Lung (tissue), 12 donors: ENCODE data around the gene MUC5AC. TPM values are rescaled to one million over a fixed set of nuclear protein-coding genes. Genes with fewer than 3 reads are reported as not detected.
"Not testable (repeated sequence)": the region's sequence is repeated elsewhere in the genome, so short reads cannot be mapped to it uniquely, and the experiment has no call there.

ENCODE experiments used
- ATAC-seq: fragments of 200-7000 bp; cut with Tn5 transposase; one replicate; pipeline ENCODE4 v1.9.1; 2020; ENCODE audit warnings: moderate number of reproducible peaks; ENCODE audit not compliant: insufficient read depth, low FRiP score
- DNase-seq, 3 donors: peaks; one replicate each; pipeline ENCODE4 v3.0.0-alpha.2; 2013 to 2017
- H3K27ac ChIP-seq, 2 donors: one replicate each; pipeline ENCODE4 v1.5.1; 2013; ENCODE audit warnings: mild to moderate bottlenecking in 2 of 2, moderate library complexity in 2 of 2, control low read depth in 1 of 2, inconsistent platforms in 1 of 2, low read depth in 1 of 2, low read length in 1 of 2
- H3K27me3 ChIP-seq, 3 donors: one replicate each; pipeline ENCODE4 v1.5.1; 2013; ENCODE audit warnings: low read length in 2 of 3; ENCODE audit not compliant: control insufficient read depth in 3 of 3, insufficient read depth in 3 of 3
- H3K36me3 ChIP-seq, 4 donors: one replicate each; pipeline ENCODE4 v1.5.1; 2013; ENCODE audit warnings: low read length in 4 of 4, mild to moderate bottlenecking in 1 of 4, moderate library complexity in 1 of 4; ENCODE audit not compliant: control insufficient read depth in 4 of 4, insufficient read depth in 4 of 4
- H3K4me1 ChIP-seq, 5 donors: one replicate each; pipeline ENCODE4 v1.5.1; 2013; ENCODE audit warnings: low read length in 5 of 5, mild to moderate bottlenecking in 2 of 5, moderate library complexity in 1 of 5; ENCODE audit not compliant: control insufficient read depth in 5 of 5, insufficient read depth in 5 of 5
- H3K4me3 ChIP-seq: one replicate; pipeline ENCODE4 v1.5.1; 2013; ENCODE audit warnings: mild to moderate bottlenecking, control low read depth, moderate library complexity
- H3K9ac ChIP-seq, 2 donors: one replicate each; pipeline ENCODE4 v1.5.1; 2013; ENCODE audit warnings: low read length in 2 of 2, control low read depth in 1 of 2; ENCODE audit not compliant: insufficient read depth in 1 of 2
- H3K9me3 ChIP-seq, 4 donors: one replicate each; pipeline ENCODE4 v1.5.1; 2013; ENCODE audit warnings: low read length in 3 of 4, mild to moderate bottlenecking in 1 of 4, moderate library complexity in 1 of 4; ENCODE audit not compliant: control insufficient read depth in 4 of 4, insufficient read depth in 3 of 4
- WGBS, 2 donors: extraction: QIAGEN DNeasy Blood & Tissue Kit; methylation state at CpG; one replicate each; pipeline ENCODE4 v1.1.7; 2013; 5-methylcytosine and 5-hydroxymethylcytosine counted together
- polyA plus RNA-seq, 2 donors: library from polyadenylated mRNA; stranded (reverse); fragments of 200-250 nt; gene quantifications; one replicate each; pipeline ENCODE4 v1.2.1, GENCODE V29; 2013
- total RNA-seq, 2 donors: library from RNA; depleted of rRNA in 1 of 2; stranded (reverse); fragments of >200 nt in 1 of 2; gene quantifications; one replicate each; pipeline ENCODE4 v1.2.1, GENCODE V29; 2014 to 2021
- TF ChIP-seq, protein P1 (sequence below): IDR thresholded peaks from 2 replicates; pipeline ENCODE4 v1.5.1; 2012; ENCODE audit warnings: mild to moderate bottlenecking; ENCODE audit errors: control extremely low read depth, extremely low read depth
- donor health status: control.
- donor health status: control.
- donor health status: Bipolar disorder and iron deficiency.
- donor health status: healthy.
- donor health status: DM: yes; HTN: yes; CAD: no.

Gene MUC5AC
- total and polyA plus RNA-seq, 4 donors, result 0.46 to 1.3 (median 1.0) TPM

DNA sequence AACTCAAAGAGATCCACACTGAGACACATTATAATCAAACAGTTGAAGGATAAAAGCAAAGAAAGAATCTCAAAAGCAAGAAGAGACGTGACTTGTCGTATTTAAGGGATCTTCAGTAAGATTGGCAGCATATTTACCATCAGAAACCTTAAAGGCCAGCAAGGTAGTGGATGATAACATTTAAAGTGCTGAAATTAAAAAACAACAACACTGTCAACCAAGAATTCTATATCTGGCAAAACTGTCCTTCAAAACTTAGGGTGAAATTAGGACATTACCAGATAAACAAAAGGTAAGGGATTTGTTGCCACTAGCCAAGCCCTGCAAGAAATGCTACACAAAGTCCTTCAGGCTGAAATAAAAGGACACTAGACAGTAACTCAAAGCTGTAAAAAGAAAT is 54.1 kb downstream of the MUC5AC start:
- peaks cover 0 to 16% (median 4%) of the 10 kb centered on the region in 4 donors for H3K9me3 ChIP-seq
- H3K36me3 ChIP-seq, result no peaks in the 10 kb centered on the region
- TF ChIP-seq, protein P1, sequence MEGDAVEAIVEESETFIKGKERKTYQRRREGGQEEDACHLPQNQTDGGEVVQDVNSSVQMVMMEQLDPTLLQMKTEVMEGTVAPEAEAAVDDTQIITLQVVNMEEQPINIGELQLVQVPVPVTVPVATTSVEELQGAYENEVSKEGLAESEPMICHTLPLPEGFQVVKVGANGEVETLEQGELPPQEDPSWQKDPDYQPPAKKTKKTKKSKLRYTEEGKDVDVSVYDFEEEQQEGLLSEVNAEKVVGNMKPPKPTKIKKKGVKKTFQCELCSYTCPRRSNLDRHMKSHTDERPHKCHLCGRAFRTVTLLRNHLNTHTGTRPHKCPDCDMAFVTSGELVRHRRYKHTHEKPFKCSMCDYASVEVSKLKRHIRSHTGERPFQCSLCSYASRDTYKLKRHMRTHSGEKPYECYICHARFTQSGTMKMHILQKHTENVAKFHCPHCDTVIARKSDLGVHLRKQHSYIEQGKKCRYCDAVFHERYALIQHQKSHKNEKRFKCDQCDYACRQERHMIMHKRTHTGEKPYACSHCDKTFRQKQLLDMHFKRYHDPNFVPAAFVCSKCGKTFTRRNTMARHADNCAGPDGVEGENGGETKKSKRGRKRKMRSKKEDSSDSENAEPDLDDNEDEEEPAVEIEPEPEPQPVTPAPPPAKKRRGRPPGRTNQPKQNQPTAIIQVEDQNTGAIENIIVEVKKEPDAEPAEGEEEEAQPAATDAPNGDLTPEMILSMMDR, result no peak
- H3K4me3 ChIP-seq, result no peak overlapping the region
- no peak overlapping the region for H3K9ac ChIP-seq
- DNase-seq (no peak), ATAC-seq (no peak)
- no peak overlapping the region for H3K27ac ChIP-seq
- H3K27me3 ChIP-seq, result no peaks in the 10 kb centered on the region
- WGBS, 2 donors, result 86 to 92% methylated on average over 2 of the region's 2 CpGs
- no peaks in the 10 kb centered on the region for H3K4me1 ChIP-seq

DNA sequence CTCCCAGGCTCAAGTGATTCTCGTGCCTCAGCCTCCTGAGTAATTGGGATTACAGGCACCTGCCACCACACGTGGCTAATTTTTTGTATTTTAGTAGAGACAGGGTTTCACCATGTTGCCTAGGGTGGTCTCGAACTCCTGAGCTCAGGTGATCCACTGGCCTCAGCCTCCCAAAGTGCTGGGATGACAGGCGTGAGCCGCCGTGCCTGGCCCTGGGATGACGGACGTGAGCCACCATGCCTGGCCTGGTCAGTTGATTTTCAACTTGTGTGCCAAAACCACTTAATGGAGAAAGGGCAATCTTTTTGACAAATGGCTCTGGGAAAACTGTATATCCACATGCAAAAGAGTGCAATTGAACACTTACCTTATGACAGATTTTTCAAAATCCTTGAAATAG is 58.1 kb downstream of the MUC5AC start:
- ATAC-seq, H3K4me1 ChIP-seq, H3K36me3 ChIP-seq, DNase-seq, H3K9ac ChIP-seq, H3K27me3 ChIP-seq, H3K4me3 ChIP-seq, H3K9me3 ChIP-seq, H3K27ac ChIP-seq: not testable (repeated sequence)
- WGBS, 2 donors, result 77 to 88% methylated on average over 8 of the region's 8 CpGs

DNA sequence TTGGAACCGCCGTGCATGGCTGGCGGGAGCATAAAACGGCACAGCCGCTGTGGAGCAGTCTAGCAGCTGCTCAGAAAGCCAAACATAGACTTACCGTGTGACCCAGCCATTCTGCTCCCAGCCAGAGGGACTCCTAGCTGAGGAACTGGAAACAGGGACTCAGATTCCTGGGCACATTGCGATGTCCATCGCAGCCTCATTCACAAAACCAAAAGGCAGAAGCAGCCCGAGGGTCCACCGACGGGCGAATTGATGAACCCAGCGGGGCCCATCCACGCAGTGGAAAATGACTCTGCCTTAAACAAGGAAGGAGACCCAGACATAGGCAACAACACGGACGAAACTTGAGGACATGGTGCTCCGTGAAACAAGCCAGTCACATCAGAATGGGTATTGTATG is 59.4 kb downstream of the MUC5AC start:
- no peaks in the 10 kb centered on the region for H3K27me3 ChIP-seq
- 90 to 95% methylated on average over 17 of the region's 17 CpGs for WGBS, 2 donors
- no peak for ATAC-seq

DNA sequence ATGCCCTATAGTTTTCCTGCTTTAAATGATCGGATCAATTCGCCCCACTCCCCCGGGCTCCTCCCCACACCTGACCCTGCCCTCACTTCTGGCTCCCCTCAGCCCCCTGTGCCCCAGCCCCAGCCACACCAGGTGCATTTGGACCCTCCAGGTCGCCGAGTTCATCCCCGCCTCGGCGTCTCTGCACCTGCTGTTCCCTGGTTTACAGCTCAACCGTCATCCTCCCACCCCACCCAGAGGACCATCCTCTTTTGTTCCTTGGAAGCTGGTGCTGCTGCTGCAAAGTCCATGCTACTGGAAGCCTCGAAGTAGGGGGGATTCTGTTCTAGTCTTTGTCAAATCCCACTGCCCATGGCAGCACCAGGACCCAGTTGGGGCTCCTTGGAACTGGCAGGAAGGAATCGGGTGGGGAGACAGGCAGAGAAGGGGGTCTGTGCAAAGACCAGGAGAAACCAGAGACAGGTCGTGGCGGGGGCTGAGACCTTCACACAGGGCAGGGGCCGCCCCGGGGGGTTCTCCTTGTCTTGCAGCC is 60.6 kb downstream of the MUC5AC start:
- ATAC-seq (no peak), DNase-seq (peak in 1 of 3 donors; percentile 2)
- 77 to 81% methylated on average over 15 of the region's 15 CpGs for WGBS, 2 donors
- TF ChIP-seq, protein P1, result no peak
- peaks cover 0 to 4% (median 0%) of the 10 kb centered on the region in 3 donors for H3K27me3 ChIP-seq
- no peaks in the 10 kb centered on the region for H3K9me3 ChIP-seq
- no peak overlapping the region for H3K9ac ChIP-seq
- H3K4me3 ChIP-seq, result no peak overlapping the region
- no peak overlapping the region for H3K27ac ChIP-seq
- H3K4me1 ChIP-seq, result peaks cover 0 to 7% (median 0%) of the 10 kb centered on the region in 5 donors
- H3K36me3 ChIP-seq, result no peaks in the 10 kb centered on the region

More for the DNA sequence above, 59.4 kb downstream of the MUC5AC start:
- no peak overlapping the region for H3K4me3 ChIP-seq
- peaks cover 0 to 3% (median 0%) of the 10 kb centered on the region in 5 donors for H3K4me1 ChIP-seq
- H3K9ac ChIP-seq, result no peak overlapping the region
- DNase-seq, result peak in 1 of 3 donors; percentile 4
- H3K27ac ChIP-seq, result no peak overlapping the region
- TF ChIP-seq, protein P1, result no peak
- H3K36me3 ChIP-seq, result no peaks in the 10 kb centered on the region
- no peaks in the 10 kb centered on the region for H3K9me3 ChIP-seq
